HepG2 (cell line): ENCODE results near the gene JAZF1. TPM values are rescaled to one million over a fixed set of nuclear protein-coding genes. Genes with fewer than 3 reads are reported as not detected.

Experiments
- ATAC-seq: fragments of 200-7000 bp; cut with Tn5 transposase; 3 replicates; pipeline ENCODE4 v1.9.1; 2020; ENCODE audit warnings: mild to moderate bottlenecking, moderate library complexity
- BruUV-seq: library from RNA; stranded (reverse); fragments of 400-500 nt; replicated peaks from 2 replicates; lab custom pipeline; 2021; lab: Mats Ljungman, UMichigan
- CTCF ChIA-PET: fragments of 300-600 bp; formaldehyde crosslinking; extraction: SDS; loops from one replicate; lab custom pipeline; 2021; ENCODE audit warnings: low total read pairs, inconsistent platforms, low intra/inter-chr PET ratio; lab: Yijun Ruan, JAX
- POLR2A ChIA-PET: fragments of 350-600 bp; sonication (Branson Sonifier 250); formaldehyde crosslinking; loops from one replicate; lab custom pipeline; 2020; ENCODE audit warnings: antibody characterized with exemption, inconsistent platforms; lab: Yijun Ruan, JAX
- DNase-seq: peaks from one replicate; pipeline ENCODE4 v3.0.0-alpha.2; 2015; ENCODE audit warnings: low spot score
- FAIRE-seq: peaks from 3 replicates; lab custom pipeline; 2011; peaks lifted over from hg19 to GRCh38; lab: Jason Lieb, UNC
- H2AFZ ChIP-seq: one replicate; pipeline ENCODE4 v1.6.1; 2011; ENCODE audit warnings: low read length, inconsistent platforms
- H3K27ac ChIP-seq: fragments of 300-600 bp; 3 replicates; pipeline ENCODE4 v1.8.0; 2011; ENCODE audit warnings: mixed run types, mild to moderate bottlenecking, mixed read lengths, low read length, inconsistent platforms; ENCODE audit not compliant: insufficient read depth; ENCODE audit errors: extremely low read length
- H3K27me3 ChIP-seq, 2 experiments: fragments of 200-600 bp in 1 of 2; 2 replicates in 1 of 2; 3 replicates in 1 of 2; pipeline versions ENCODE4 v1.6.0 to v1.8.0; 2011; ENCODE audit warnings: low read length in 2 of 2, mild to moderate bottlenecking in 2 of 2, moderate library complexity in 2 of 2, inconsistent platforms in 1 of 2; ENCODE audit not compliant: insufficient read depth in 2 of 2, control insufficient read depth in 1 of 2
- H3K36me3 ChIP-seq, 2 experiments: fragments of 200-600 bp in 1 of 2; replicated peaks in 1 of 2; 2 replicates in 1 of 2; 3 replicates in 1 of 2; pipeline versions ENCODE4 v1.5.1 to v1.8.0; 2011; ENCODE audit warnings: low read length in 2 of 2, inconsistent platforms in 1 of 2; ENCODE audit not compliant: insufficient read depth in 2 of 2, control insufficient read depth in 1 of 2
- H3K4me1 ChIP-seq: 2 replicates; pipeline ENCODE4 v1.5.1; 2012; ENCODE audit warnings: low read length, inconsistent platforms; ENCODE audit not compliant: insufficient read depth
- H3K4me2 ChIP-seq: 2 replicates; pipeline ENCODE4 v1.6.0; 2011; ENCODE audit warnings: low read depth, low read length, inconsistent platforms
- H3K4me3 ChIP-seq, 3 experiments: fragments of 200-600 bp in 1 of 3; sonication (generic), shearing (Covaris generic) in 1 of 3; replicated peaks in 1 of 3; 2 replicates each; pipeline ENCODE4 v1.5.1; 2011 to 2016; ENCODE audit warnings: low read length in 3 of 3, inconsistent platforms in 2 of 3, low read depth in 2 of 3, mild to moderate bottlenecking in 2 of 3, control low read depth in 1 of 3, mixed read lengths in 1 of 3; ENCODE audit not compliant: insufficient read depth in 1 of 3
- H3K79me2 ChIP-seq: one replicate; pipeline ENCODE4 v1.6.1; 2011; ENCODE audit warnings: low read length, inconsistent platforms; ENCODE audit not compliant: insufficient read depth
- H3K9ac ChIP-seq: 2 replicates; pipeline ENCODE4 v1.6.0; 2011; ENCODE audit warnings: mild to moderate bottlenecking, low read depth, low read length, inconsistent platforms; ENCODE audit not compliant: insufficient read depth
- H3K9me3 ChIP-seq: 2 replicates; pipeline ENCODE4 v1.5.1; 2012; ENCODE audit warnings: mild to moderate bottlenecking, low read length
- H4K20me1 ChIP-seq: 2 replicates; pipeline ENCODE4 v1.6.0; 2011; ENCODE audit warnings: inconsistent platforms, mild to moderate bottlenecking, low read length, moderate library complexity; ENCODE audit not compliant: insufficient read depth
- ATAD3A ChIP-seq: sonication (generic); formaldehyde crosslinking; IDR thresholded peaks from 2 replicates; pipeline ENCODE4 v1.4.0; 2020; ENCODE audit warnings: missing genetic modification reagents
- CCAR2 ChIP-seq: fragments of 200-400 bp; formaldehyde crosslinking; optimal IDR thresholded peaks from 2 replicates; pipeline ENCODE3; 2018; ENCODE audit warnings: low read depth, mild to moderate bottlenecking, low read length, moderate library complexity
- DNMT3B ChIP-seq: conservative IDR thresholded peaks from 2 replicates; pipeline ENCODE4 v1.6.1; 2016; ENCODE audit warnings: missing biosample characterization, control low read depth
- GTF3A ChIP-seq: sonication (generic); formaldehyde crosslinking; conservative IDR thresholded peaks from 2 replicates; pipeline ENCODE4 v1.4.0; 2020; ENCODE audit warnings: mild to moderate bottlenecking, missing genetic modification reagents
- JUND ChIP-seq: sonication (generic); formaldehyde crosslinking; IDR thresholded peaks from 2 replicates; pipeline ENCODE4 v1.8.0; 2022; ENCODE audit warnings: mild to moderate bottlenecking, missing genetic modification reagents
- ZNF224 ChIP-seq: sonication (generic); formaldehyde crosslinking; IDR thresholded peaks from 2 replicates; pipeline ENCODE4 v1.5.0; 2020; ENCODE audit warnings: mild to moderate bottlenecking, missing genetic modification reagents
- ZNF496 ChIP-seq: sonication (generic); formaldehyde crosslinking; IDR thresholded peaks from 2 replicates; pipeline ENCODE4 v1.8.1; 2023; ENCODE audit warnings: mild to moderate bottlenecking, moderate library complexity, missing genetic modification reagents; ENCODE audit not compliant: insufficient replicate concordance
- in situ Hi-C: cut with HindIII; loops from 2 replicates; pipeline ENCODE4 v1.10.0; 2017; ENCODE audit warnings: low pct_unique_long_range_greater_than_20kb; ENCODE audit not compliant: extremely low pct_ligation_motif_present
- intact Hi-C: fragments of 100-400 bp; cut with micrococcal nuclease; formaldehyde crosslinking; loops from one replicate; pipeline ENCODE4 v1.10.0; 2022; ENCODE audit not compliant: unreplicated experiment
- polyA plus RNA-seq, 8 experiments: library from polyadenylated mRNA; depleted of rRNA in 3 of 8; stranded (reverse) in 7 of 8; unstranded in 1 of 8; fragments of >200 nt; fragmentation: Illumina TruSeq in 4 of 8; extraction: Trizol in 4 of 8; gene quantifications; 2 replicates each; pipeline versions ENCODE4 v1.2.1 to v1.2.3, GENCODE V29; 2011 to 2016; ENCODE audit warnings: low read depth in 4 of 8, missing spikeins in 1 of 8, mixed read lengths in 1 of 8; ENCODE audit not compliant: insufficient read depth in 1 of 8
- total RNA-seq, 5 experiments: library from RNA; depleted of rRNA; stranded (reverse); fragments of >200 nt; fragmentation: Illumina TruSeq; extraction: Trizol; gene quantifications; 2 replicates each; pipeline ENCODE4 v1.2.3, GENCODE V29; 2016; ENCODE audit warnings: low read depth in 1 of 5
- TF ChIP-seq, protein P1 (sequence below): sonication (generic); formaldehyde crosslinking; IDR thresholded peaks from 2 replicates; pipeline ENCODE4 v1.4.0; 2020; ENCODE audit warnings: missing genetic modification reagents
- TF ChIP-seq, protein P2 (sequence below): sonication (generic); formaldehyde crosslinking; IDR thresholded peaks from 2 replicates; pipeline ENCODE4 v1.8.1; 2023; ENCODE audit warnings: missing genetic modification reagents, inconsistent platforms, borderline replicate concordance
- TF ChIP-seq, protein P3 (sequence below): sonication (generic); formaldehyde crosslinking; IDR thresholded peaks from 2 replicates; pipeline ENCODE4 v1.8.1; 2023; ENCODE audit warnings: mild to moderate bottlenecking, missing genetic modification reagents, borderline replicate concordance
- TF ChIP-seq, protein P4 (sequence below): sonication (generic); formaldehyde crosslinking; IDR thresholded peaks from 2 replicates; pipeline ENCODE4; 2020; ENCODE audit warnings: missing genetic modification reagents, mild to moderate bottlenecking, borderline replicate concordance
- TF ChIP-seq, protein P5 (sequence below): sonication (generic); formaldehyde crosslinking; IDR thresholded peaks from 2 replicates; pipeline ENCODE4 v1.4.0; 2020; ENCODE audit warnings: missing genetic modification reagents, borderline replicate concordance

JAZF1 gene
- total and polyA plus RNA-seq, 2 of the 13 experiments (the other 11 are each of a cell fraction or from before 2014, with no cell fraction given): not detected

DNA sequence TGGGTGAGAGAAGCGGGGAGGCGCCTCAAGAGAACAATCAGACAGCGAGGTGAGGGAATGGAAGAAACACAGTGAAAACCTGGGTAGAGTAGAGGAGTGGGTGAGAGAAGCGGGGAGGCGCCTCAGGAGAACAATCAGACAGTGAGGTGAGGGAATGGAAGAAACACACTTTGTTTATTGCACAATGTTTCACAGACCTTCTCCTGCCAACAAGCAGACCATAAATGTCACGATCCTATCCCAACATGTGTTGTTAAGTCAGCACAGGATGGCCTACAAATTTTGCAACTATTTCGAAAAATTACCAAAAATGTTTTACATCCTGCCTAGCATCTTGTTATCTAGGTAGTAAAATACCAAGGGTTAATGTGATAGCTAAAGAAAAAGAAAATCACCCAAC is 115.3 kb downstream of the JAZF1 start (continued):
- TF ChIP-seq, protein P1, sequence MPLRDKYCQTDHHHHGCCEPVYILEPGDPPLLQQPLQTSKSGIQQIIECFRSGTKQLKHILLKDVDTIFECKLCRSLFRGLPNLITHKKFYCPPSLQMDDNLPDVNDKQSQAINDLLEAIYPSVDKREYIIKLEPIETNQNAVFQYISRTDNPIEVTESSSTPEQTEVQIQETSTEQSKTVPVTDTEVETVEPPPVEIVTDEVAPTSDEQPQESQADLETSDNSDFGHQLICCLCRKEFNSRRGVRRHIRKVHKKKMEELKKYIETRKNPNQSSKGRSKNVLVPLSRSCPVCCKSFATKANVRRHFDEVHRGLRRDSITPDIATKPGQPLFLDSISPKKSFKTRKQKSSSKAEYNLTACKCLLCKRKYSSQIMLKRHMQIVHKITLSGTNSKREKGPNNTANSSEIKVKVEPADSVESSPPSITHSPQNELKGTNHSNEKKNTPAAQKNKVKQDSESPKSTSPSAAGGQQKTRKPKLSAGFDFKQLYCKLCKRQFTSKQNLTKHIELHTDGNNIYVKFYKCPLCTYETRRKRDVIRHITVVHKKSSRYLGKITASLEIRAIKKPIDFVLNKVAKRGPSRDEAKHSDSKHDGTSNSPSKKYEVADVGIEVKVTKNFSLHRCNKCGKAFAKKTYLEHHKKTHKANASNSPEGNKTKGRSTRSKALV (CRISPR knock-in tag): no peak
- TF ChIP-seq ATAD3A: no peak

DNA sequence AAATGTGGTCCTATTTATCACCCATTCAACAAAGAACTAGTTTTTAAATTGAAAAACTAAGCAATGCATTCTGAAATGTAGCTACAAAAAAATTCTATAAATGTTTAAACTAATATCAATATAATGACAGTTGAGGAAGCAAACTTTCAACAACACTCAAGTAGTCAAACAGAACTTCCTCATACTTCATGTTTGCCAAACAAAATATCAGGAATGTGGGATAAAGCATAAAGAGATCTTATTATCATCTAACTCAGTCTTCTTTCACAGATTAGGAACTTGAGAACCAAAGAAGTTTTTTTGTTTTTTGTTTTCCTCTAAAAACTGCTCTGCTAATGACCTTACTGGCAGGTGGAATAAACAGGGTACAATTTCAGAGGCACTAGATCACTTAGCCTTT is 116.2 kb downstream of the JAZF1 start:
- no TSS peak for BruUV-seq
- CTCF ChIA-PET: no interaction called here
- no peak for FAIRE-seq
- TF ChIP-seq, protein P2, sequence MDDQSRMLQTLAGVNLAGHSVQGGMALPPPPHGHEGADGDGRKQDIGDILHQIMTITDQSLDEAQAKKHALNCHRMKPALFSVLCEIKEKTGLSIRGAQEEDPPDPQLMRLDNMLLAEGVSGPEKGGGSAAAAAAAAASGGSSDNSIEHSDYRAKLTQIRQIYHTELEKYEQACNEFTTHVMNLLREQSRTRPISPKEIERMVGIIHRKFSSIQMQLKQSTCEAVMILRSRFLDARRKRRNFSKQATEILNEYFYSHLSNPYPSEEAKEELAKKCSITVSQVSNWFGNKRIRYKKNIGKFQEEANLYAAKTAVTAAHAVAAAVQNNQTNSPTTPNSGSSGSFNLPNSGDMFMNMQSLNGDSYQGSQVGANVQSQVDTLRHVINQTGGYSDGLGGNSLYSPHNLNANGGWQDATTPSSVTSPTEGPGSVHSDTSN (CRISPR knock-in tag): no peak
- TF ChIP-seq ZNF224: no peak
- TF ChIP-seq, protein P3, sequence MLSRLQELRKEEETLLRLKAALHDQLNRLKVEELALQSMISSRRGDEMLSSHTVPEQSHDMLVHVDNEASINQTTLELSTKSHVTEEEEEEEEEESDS (CRISPR knock-in tag): no peak
- TF ChIP-seq ZNF496: no peak
- TF ChIP-seq JUND (CRISPR knock-in tag): no peak
- TF ChIP-seq, protein P4, sequence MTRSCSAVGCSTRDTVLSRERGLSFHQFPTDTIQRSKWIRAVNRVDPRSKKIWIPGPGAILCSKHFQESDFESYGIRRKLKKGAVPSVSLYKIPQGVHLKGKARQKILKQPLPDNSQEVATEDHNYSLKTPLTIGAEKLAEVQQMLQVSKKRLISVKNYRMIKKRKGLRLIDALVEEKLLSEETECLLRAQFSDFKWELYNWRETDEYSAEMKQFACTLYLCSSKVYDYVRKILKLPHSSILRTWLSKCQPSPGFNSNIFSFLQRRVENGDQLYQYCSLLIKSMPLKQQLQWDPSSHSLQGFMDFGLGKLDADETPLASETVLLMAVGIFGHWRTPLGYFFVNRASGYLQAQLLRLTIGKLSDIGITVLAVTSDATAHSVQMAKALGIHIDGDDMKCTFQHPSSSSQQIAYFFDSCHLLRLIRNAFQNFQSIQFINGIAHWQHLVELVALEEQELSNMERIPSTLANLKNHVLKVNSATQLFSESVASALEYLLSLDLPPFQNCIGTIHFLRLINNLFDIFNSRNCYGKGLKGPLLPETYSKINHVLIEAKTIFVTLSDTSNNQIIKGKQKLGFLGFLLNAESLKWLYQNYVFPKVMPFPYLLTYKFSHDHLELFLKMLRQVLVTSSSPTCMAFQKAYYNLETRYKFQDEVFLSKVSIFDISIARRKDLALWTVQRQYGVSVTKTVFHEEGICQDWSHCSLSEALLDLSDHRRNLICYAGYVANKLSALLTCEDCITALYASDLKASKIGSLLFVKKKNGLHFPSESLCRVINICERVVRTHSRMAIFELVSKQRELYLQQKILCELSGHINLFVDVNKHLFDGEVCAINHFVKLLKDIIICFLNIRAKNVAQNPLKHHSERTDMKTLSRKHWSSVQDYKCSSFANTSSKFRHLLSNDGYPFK (CRISPR knock-in tag): no peak
- TF ChIP-seq, protein P5, sequence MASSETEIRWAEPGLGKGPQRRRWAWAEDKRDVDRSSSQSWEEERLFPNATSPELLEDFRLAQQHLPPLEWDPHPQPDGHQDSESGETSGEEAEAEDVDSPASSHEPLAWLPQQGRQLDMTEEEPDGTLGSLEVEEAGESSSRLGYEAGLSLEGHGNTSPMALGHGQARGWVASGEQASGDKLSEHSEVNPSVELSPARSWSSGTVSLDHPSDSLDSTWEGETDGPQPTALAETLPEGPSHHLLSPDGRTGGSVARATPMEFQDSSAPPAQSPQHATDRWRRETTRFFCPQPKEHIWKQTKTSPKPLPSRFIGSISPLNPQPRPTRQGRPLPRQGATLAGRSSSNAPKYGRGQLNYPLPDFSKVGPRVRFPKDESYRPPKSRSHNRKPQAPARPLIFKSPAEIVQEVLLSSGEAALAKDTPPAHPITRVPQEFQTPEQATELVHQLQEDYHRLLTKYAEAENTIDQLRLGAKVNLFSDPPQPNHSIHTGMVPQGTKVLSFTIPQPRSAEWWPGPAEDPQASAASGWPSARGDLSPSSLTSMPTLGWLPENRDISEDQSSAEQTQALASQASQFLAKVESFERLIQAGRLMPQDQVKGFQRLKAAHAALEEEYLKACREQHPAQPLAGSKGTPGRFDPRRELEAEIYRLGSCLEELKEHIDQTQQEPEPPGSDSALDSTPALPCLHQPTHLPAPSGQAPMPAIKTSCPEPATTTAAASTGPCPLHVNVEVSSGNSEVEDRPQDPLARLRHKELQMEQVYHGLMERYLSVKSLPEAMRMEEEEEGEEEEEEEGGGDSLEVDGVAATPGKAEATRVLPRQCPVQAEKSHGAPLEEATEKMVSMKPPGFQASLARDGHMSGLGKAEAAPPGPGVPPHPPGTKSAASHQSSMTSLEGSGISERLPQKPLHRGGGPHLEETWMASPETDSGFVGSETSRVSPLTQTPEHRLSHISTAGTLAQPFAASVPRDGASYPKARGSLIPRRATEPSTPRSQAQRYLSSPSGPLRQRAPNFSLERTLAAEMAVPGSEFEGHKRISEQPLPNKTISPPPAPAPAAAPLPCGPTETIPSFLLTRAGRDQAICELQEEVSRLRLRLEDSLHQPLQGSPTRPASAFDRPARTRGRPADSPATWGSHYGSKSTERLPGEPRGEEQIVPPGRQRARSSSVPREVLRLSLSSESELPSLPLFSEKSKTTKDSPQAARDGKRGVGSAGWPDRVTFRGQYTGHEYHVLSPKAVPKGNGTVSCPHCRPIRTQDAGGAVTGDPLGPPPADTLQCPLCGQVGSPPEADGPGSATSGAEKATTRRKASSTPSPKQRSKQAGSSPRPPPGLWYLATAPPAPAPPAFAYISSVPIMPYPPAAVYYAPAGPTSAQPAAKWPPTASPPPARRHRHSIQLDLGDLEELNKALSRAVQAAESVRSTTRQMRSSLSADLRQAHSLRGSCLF (CRISPR knock-in tag): no peak
- TF ChIP-seq DNMT3B (CRISPR knock-in tag): no peak
- TF ChIP-seq CCAR2: no peak
- no peak for TF ChIP-seq GTF3A (CRISPR knock-in tag)

More for the DNA sequence above, 116.2 kb downstream of the JAZF1 start:
- H3K79me2 ChIP-seq: no peaks in the 10 kb centered on the region
- no peak overlapping the region for H3K4me2 ChIP-seq
- in situ Hi-C loops: no loop called here
- no peak overlapping the region for H3K27ac ChIP-seq
- intact Hi-C loops: no loop called here
- H3K27me3 ChIP-seq: peaks cover 0 to 7% of the 10 kb centered on the region in 2 experiments; a peak in 1 of 5 replicates
- no peak overlapping the region for H3K4me3 ChIP-seq
- DNase-seq: no peak
- H3K9me3 ChIP-seq: no peaks in the 10 kb centered on the region
- no peak overlapping the region for H2AFZ ChIP-seq
- H3K36me3 ChIP-seq: no peaks in the 10 kb centered on the region
- H4K20me1 ChIP-seq: no peaks in the 10 kb centered on the region
- H3K9ac ChIP-seq: no peak overlapping the region
- POLR2A ChIA-PET: no interaction called here
- ATAC-seq: no peak
- no peaks in the 10 kb centered on the region for H3K4me1 ChIP-seq
